ENCODE data around the gene PLEKHO1.
"Not testable (repeated sequence)": the region's sequence is repeated elsewhere in the genome, so short reads cannot be mapped to it uniquely, and the experiment has no call there.

The PLEKHO1 gene, protein sequence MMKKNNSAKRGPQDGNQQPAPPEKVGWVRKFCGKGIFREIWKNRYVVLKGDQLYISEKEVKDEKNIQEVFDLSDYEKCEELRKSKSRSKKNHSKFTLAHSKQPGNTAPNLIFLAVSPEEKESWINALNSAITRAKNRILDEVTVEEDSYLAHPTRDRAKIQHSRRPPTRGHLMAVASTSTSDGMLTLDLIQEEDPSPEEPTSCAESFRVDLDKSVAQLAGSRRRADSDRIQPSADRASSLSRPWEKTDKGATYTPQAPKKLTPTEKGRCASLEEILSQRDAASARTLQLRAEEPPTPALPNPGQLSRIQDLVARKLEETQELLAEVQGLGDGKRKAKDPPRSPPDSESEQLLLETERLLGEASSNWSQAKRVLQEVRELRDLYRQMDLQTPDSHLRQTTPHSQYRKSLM

DNA sequence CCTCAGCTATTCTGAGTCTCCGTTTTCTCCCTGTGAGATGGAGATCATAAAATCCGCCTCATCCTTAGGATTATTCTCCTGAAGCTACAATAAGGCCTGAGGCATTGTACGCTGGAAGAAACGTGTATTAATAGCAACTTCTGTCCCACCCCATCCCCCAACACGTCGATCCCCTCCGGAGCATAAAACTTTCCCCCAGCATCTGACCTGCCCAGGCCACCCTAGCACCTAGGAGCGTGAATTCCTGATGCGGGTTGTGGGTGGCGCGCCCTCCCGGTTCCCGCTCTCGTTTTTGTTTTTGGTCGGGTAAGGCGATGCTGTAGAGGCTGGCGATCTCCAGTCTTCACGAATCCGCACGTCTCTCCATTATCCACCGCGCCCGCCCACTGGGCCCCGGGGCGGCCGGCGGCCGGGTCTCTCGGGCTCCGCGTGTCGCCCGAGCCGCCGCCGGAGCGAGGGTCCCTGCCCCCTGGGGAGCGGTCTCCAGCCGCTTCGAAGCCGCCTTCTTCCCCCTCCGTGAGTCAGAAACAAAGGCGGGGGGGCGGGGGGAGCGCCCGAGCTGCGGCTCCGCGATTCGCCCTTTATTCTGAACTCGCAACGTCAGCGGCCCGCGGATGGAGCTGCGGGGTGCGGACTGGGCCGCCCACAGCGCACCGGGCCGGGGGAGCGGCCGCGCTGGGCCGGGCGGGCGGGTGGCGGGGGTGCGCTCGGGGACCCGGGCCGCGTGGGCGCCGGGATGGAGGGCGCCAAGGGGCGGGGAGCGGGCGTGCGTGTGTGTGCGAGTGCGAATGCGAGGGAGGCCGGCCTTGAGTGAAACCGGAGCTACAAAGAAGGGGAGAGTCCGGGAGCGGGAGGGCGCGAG, at the start of gene PLEKHO1:
PLEKHO1 (plus strand) TSS at position 646 of the 862 bp plus-strand sequence. CDS start 342 bp downstream, outside the sequence.
- in situ Hi-C loops (cut with MboI; ENCODE audit: low sequenced_read_pairs) = no loop called here

DNA sequence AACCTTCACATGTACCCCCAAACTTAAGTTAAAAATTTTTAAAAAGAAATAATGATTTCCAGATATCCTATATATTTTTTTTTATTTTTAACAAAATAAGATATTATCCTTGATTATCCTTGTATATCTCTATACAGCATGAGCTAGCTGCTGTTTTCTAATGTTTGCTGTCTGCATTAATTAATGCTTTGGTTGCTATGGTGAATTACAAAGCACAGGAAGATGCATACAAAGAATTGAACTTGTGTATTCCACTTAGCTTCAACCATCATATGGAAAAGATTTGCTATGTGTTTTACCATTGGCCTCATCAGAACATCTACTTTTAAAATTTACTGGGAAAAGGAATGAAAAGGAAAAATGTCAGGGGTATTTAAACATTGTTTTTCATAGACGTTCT, 46.7 kb upstream of the PLEKHO1 start:
- in situ Hi-C loops (cut with MboI; ENCODE audit: low sequenced_read_pairs) = no loop called here

DNA sequence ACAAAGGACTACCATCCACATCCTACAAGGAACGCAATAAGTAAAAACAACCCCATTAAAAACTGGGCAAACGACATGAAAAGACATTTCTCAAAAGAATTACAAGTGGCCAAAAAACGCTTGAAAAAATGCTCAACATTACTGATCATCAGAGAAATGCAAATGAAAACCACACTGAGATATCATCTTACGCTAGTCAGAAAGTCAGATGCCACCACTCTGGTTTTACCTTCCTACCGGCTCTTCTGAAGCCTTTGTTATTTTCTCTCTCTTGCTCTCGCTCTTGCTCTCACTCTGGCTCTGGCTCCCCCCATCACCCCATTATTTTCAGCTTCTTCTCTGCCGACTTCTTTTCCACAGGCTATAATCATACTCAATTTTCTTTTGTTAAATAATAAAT, 43.4 kb upstream of the PLEKHO1 start:
- in situ Hi-C loops (cut with MboI; ENCODE audit: low sequenced_read_pairs) = no loop called here

DNA sequence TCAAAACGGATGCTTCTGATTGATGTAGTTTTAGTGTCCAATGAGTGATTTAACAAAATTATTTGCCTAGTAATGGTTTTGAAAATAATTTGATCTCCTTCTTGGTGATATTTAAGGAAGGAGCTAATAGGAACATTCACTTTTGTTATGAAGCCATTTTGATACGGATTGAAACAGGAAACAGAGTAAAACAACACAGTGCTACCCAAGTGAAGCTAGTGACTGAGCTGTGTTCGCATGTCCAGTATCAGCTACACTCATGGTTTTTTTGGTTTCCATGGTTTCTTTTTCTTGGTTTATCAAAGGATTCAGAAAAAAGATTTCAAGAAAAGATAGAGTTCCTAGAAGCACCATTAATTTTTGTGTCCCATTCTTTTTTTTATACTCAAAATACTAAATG, 40.1 kb upstream of the PLEKHO1 start:
- in situ Hi-C loops (cut with MboI; ENCODE audit: low sequenced_read_pairs) = no loop called here

DNA sequence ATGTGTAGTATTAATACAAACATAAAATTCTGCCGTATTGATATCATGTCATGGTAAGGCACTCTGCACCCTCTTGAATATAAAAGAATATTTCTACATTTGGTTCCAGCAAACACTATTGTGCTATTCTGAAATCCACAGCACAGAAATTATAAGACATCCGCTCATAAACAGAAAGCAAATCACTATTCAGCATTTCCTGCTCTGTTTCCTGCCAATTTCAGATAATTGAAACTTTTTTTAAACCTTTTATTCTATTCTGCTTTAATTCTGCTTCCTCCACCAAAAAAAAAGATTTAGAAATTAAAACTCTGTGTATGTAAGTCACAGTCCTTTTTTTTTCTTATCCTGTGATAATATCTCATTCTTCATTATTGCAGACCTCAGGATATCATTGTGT, 39.6 kb upstream of the PLEKHO1 start:
- in situ Hi-C loops (cut with MboI; ENCODE audit: low sequenced_read_pairs) = no loop called here

DNA sequence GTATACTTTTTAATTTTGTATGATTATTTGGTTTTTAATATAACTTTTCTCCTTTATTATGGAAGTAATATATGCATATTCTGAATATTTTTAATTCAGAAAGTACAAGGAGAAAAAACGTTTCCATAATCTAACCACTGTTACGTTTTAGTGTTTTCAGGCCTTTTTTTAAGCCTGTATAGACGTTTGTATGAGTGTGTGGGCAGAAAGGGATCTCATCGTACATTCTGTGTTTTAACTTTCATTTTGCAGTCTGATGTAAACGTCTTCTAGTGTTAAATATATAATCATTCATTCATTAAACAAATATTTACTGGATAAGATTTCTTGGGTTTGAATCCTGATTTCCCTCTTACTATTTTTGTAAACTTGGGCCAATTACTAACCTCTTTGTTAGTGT, 38.0 kb upstream of the PLEKHO1 start:
- in situ Hi-C loops (cut with MboI; ENCODE audit: low sequenced_read_pairs) = no loop called here

DNA sequence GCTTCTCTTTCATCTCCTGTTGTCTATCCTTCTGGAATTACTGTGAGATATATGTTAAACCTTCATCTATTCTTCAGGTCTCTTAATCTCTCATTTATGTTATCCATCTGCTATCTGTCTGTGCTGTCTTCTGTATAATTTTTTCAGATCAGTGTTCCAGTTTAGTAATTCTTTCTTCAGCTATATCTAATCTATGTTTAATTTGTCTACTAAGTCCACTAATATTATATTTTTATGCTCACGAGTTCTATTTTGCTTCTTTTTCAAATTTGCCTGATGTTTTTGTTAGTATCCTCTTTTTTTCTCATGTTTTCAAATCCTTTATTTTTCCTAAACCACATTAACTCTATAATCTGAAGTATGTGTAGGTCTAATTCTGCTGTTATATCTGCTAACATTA, 34.6 kb upstream of the PLEKHO1 start:
- in situ Hi-C loops (cut with MboI; ENCODE audit: low sequenced_read_pairs) = no loop called here

DNA sequence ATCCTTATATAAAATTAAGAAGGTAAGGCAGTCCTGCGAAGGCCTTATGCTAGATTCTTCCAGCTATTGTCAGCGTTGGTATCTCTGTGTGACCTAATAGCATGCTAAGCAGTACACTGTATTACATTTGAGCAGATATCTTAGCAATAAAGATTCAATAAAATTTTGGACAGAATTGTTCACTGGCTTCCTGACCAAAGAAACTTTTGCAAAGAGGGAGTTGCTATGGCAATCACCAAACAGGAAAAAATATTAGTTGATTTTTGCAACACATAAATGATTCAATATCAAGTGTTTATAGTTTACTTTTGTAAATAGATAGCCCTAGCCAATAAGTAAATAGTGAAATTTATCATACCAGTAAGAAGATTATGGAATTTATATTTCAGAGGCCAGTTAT, 31.0 kb upstream of the PLEKHO1 start:
- in situ Hi-C loops (cut with MboI; ENCODE audit: low sequenced_read_pairs) = no loop called here

DNA sequence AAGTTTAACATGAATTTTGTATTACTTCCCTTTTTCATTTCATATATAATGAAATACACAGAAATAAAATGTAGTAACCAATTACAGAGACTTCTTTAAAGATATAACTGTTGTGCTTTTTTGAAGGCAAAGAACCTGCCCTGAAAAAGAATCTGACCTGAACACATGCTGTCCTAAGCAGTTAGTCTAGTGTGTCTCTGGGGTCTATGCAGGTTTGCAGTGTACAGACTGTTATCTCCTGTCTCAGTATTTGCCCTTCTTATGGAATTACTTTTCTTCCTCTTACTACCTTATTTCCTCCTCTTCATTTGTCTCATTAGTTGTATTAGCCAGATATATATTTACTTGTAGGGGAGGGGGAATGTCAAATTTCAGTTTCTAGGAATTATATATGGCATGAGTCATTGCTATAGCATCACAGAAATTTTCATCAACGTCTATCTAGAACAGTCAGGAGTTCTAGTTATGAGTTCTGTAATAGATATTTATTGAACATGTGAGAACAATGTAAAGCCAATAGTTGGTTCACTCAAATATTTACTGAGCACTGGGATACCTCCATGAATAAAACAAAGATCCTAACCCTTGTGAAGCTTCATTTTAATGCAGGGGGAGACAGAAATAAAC, 28.4 kb upstream of the PLEKHO1 start:
- in situ Hi-C loops (cut with MboI; ENCODE audit: low sequenced_read_pairs) = no loop called here

DNA sequence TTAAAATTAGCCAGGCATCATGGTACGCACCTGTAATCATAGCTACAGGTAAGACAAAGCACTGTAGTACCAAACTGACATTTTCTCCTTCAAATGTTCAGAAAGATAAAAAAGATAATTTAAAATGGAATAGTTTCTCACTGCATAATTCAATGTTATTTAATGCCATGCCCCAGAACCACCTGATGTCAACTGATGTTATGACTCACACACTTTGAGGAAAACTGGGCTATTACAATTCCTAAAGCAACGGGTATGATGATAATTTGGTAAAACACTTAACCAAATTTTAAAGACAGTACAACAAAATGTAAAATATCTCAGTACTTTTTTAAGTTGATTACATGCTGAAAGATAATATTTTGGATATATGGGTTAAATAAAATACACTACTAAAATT, 22.9 kb upstream of the PLEKHO1 start:
- in situ Hi-C loops (cut with MboI; ENCODE audit: low sequenced_read_pairs) = no loop called here

DNA sequence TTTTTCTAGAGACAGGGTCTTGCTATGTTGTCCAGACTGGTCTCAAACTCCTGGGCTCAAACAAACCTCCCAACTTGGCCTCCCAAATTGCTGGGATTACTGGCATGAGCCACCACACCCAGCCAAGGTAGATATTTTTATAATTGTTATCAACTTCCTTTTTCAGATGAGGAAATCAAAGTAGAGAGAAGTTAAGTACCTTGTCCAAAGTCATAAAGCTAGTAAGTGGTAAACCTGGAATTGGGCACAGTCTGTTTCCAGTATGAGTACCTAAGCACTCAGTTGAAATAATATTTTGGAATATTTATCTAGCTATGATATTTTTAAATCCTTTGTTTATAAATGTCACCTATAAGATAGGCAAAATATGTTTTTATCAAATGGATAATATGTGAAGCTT, 22.3 kb upstream of the PLEKHO1 start:
- in situ Hi-C loops (cut with MboI; ENCODE audit: low sequenced_read_pairs) = no loop called here

DNA sequence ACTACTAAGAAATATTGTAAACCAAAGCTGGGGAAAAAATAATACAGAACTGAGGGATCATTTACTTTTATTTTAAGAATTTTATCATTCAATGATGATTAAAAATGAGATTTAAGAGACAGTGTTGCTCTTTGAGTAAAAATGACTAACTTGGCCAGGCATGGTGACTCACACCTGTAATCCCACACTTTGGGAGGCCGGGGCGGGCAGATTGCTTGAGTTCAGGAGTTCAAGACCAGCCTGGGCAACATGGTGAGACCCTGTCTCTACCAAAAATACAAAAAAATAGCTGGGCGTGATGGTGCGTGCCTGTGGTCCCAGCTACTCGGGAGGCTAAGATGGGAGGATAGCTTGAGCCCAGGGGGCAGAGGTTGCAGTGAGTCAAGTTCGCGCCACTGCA, 21.8 kb upstream of the PLEKHO1 start:
- in situ Hi-C loops (cut with MboI; ENCODE audit: low sequenced_read_pairs) = no loop called here

DNA sequence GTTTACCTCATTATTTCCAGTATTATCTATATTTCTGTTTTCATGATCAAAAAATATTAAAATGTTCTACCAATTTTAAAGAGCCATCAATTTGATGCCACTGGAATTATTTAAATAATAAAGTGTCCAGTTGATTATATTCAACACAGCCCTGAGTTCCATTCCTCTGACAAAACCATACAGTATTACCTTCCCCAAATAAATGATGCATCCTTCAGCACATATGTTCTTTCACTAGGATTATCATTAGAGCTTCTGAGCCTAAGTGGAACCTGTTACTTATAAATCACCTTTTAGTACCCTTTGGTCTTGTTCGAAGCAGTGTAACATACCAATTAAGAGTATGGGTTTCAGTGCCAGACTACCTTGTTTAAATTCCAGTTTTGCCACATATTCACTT, 17.3 kb upstream of the PLEKHO1 start:
- in situ Hi-C loops (cut with MboI; ENCODE audit: low sequenced_read_pairs) = no loop called here

DNA sequence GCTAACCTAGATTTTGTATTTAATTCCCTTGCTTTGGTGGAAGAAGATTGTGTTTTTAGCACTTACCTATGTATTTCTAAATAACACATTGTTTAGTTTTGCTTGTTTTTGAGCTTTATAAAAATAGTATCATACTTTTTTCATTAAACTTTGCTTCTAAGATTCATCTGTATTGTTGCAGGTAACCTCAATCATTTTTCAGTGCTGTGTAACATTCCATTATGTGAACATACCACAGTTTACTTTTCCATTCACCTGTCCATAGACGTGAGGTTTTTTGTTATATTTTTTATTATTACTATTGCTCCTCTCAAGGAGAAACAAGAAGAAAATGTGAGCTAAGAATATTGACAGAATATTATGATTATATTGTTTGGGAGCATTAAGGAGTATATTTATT, 15.2 kb upstream of the PLEKHO1 start:
- in situ Hi-C loops (cut with MboI; ENCODE audit: low sequenced_read_pairs) = no loop called here

DNA sequence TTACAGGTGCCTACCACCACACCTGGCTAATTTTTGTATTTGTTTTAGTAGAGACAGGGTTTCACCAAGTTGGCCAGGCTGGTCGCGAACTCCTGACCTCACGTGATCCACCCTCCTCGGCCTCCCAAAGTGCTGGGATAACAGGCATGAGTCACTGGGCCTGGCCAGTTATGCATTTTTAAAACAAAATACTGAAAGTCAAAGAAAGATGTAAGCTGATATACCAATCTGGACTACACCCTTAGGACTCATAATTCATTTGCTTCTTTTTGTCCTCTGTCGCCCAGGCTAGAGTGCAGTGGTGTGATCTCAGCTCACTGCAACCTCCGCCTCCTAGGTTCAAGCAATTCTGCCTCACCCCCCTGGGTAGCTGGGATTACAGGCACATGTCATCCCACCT, 14.3 kb upstream of the PLEKHO1 start:
- in situ Hi-C loops (cut with MboI; ENCODE audit: low sequenced_read_pairs) = not testable (repeated sequence)

DNA sequence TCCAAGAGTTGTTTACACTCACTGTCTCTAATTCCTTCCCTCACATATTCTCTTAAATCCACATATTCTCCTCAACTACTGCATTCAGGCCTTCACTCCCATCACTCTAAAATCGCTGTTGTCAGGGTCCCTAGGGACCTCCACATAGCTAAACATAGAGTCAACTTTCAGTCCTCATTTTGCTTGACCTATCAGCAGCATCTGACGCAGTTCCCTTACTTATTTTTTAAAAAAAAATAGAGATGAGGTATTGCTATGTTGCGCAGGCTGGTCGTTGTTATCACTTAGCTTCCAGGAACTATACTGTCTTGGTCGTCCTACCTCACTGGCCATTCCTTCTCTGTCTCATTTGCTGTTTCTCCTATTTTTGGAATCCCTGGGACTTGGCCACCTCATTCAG, 11.7 kb upstream of the PLEKHO1 start:
- in situ Hi-C loops (cut with MboI; ENCODE audit: low sequenced_read_pairs) = no loop called here

DNA sequence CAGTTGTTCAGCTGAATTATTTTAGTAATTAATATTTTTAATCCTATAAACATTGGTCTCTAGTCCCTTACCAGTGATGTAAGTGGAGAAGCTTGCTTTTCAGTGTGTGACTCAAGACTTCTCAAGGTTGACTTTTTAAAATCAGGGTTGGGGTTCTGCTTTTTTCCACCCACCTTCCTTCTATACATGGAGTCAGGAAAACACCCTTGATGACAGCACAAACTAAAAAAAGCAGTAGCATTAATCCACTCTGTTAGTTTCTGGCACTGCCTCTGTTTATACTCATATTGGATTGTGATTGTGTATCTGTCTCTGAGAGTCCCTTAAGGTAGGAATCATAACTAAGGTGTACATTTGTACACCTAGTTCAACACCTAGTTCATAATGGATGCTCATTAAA, 8.3 kb upstream of the PLEKHO1 start:
- in situ Hi-C loops (cut with MboI; ENCODE audit: low sequenced_read_pairs) = loop anchor here (5.0 kb wide), 1 partner anchor 49 kb away; no protein-coding TSS in a partner anchor

DNA sequence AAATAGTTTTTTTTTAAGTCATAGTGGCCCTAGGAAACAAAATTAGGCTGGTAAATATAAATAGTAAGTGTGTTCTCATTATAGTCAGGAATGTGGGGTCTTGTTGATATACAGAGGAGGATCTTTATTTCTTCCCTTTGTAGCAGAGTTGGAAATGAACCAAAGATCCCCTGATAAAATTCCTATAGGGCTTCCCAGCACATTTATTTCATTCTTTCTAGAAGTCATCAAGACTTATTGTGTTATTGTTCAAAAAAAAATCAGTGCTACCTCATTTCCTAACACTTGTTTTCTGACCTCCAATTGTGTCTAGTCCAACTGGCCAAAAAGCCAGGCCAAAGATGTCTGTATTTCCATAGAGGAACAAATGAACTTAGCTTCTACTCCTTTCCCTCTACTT, 7.6 kb upstream of the PLEKHO1 start:
- in situ Hi-C loops (cut with MboI; ENCODE audit: low sequenced_read_pairs) = loop anchor here (5.0 kb wide), 1 partner anchor 50 kb away; no protein-coding TSS in a partner anchor

DNA sequence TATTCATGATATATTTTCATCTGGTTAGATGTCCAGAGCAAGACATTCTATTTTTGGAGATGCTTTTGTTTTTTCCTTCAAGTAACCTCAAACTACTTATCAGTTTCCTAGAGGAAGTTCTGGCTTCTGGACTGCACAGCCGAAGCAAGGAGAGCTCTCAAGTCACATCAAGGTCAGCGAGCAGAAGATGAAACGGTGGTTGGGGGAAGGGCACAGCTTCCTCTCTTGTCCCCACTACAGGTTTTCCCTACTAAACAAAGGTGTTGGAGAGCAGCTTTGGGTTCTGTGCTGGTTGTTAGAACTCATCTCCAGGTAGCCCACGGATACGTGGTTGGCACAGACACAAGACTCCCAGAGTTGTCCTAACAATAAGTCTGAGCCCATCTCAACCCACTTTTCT, 5.1 kb upstream of the PLEKHO1 start:
- in situ Hi-C loops (cut with MboI; ENCODE audit: low sequenced_read_pairs) = loop anchor here (5.0 kb wide), 1 partner anchor 52 kb away; no protein-coding TSS in a partner anchor

DNA sequence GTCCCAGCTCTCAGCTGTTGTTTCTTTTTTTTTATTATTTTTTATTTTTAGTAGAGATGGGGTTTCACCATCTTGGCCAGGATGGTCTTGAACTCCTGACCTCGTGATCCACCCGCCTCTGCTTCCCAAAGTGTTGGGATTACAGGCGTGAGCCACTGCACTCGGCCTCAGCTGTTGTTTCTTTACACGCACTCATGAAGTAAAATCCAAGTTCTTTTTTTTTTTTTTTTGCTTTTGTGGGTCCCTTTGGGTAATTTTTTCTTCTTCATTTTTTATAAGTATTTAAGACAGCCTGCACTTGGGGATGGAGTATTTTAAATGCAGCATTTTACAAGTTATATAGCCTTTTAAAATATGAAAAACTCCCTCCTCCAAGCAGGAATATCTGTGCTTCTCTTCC, 3.7 kb upstream of the PLEKHO1 start:
- in situ Hi-C loops (cut with MboI; ENCODE audit: low sequenced_read_pairs) = not testable (repeated sequence)

DNA sequence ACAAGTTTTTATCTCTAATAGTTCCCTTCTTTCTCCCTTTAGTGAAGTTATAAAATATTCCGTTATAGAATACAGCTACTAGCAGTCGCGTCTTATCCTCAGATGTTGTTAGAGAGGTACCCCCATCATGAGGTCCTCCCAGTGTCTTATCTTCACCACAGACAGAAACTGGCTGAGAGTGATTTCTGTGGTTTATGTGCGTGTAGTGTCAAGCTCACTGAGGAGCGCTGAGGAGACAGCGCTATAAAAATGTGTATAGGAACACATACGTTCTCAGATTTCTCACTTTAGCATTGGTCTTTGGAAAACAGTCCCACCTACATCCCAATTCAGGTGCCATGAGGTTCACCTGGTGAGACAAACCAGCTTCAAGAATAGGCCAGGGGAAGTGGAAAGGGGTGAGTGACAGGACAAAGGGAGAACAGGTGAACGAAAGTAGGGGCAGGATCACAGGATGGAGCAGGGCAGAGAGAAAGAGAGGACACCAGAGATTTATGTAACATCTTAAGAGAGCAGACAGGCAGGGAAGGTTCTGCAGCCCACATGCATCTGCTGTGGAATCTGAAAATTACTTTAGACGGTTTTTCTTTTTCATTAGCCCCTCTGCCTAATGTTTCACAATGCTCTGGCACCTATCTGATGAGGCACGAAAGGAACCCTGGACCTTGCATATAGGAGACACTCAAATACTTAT, 2.7 kb upstream of the PLEKHO1 start:
- in situ Hi-C loops (cut with MboI; ENCODE audit: low sequenced_read_pairs) = no loop called here

All from HL-60/S4 treated with retinoic acid at 250 ng/mL for 4 days and 3 days (cell line).